ENCODE measurements around the gene ADGB. TPM values are rescaled to one million over a fixed set of nuclear protein-coding genes. Genes with fewer than 3 reads are reported as not detected.

ADGB gene
- total and polyA plus RNA-seq, 2 donors (not counting 1 experiment from before 2014, with no cell fraction given): not detected

GRCh38 chr6:146860583-146860982 lies 261.8 kb downstream of the ADGB start:
- WGBS (ENCODE audit: insufficient coverage): 100% methylated on average over 2 of the region's 2 CpGs
- H3K9ac ChIP-seq (ENCODE audit: low read length): no peak overlapping the region
- no peaks in the 10 kb centered on the region for H3K36me3 ChIP-seq (replicated peaks in 1 of 2; ENCODE audit: control extremely low read depth in 1 of 2, control insufficient read depth in 1 of 2, extremely low read depth in 1 of 2, insufficient read depth in 2 of 2, low read length in 1 of 2)
- Mint-ChIP-seq H3K4me1 (peaks cover 8% of the 10 kb centered on the region), H3K27ac (no peak overlapping the region), H3K9me3 (ENCODE audit: insufficient read depth) (no peaks in the 10 kb centered on the region), H3K27me3 (peaks cover 3% of the 10 kb centered on the region), H3K4me3 (no peak overlapping the region)
- H3K27me3 ChIP-seq (replicated peaks in 1 of 4; ENCODE audit: control extremely low read depth in 1 of 4, control insufficient read depth in 3 of 4, insufficient read depth in 4 of 4, low read length in 3 of 4): peaks cover 0 to 3% (median 0%) of the 10 kb centered on the region in 4 experiments
- H3K4me3 ChIP-seq (ENCODE audit: control extremely low read depth in 1 of 5, extremely low read depth in 1 of 5, insufficient read depth in 1 of 5, low read depth in 2 of 5, low read length in 4 of 5): no peak overlapping the region
- ChIA-PET CTCF (interaction anchor here (1.2 kb wide), 1 partner anchor 9 kb away, joined by 4 read pairs; no protein-coding TSS in a partner anchor), POLR2A (no interaction called here)
- H3K27ac ChIP-seq (ENCODE audit: low read length in 2 of 2): no peak overlapping the region
- no peaks in the 10 kb centered on the region for H4K20me1 ChIP-seq (ENCODE audit: control insufficient read depth, insufficient read depth, low read length, poor library complexity, severe bottlenecking)
- DNase-seq (no peak), ATAC-seq (ENCODE audit: low read depth) (no peak)
- no peak overlapping the region for H2AFZ ChIP-seq (ENCODE audit: insufficient read depth, low read depth, low read length, poor library complexity, severe bottlenecking)
- H3K9me3 ChIP-seq (ENCODE audit: control extremely low read depth in 1 of 3, control insufficient read depth in 2 of 3, insufficient read depth in 1 of 3, low read length in 2 of 3): no peaks in the 10 kb centered on the region
- peaks cover 3 to 4% of the 10 kb centered on the region in 2 donors for H3K4me1 ChIP-seq (ENCODE audit: control insufficient read depth in 2 of 2, insufficient read depth in 2 of 2, low read length in 2 of 2)
- H3K4me2 ChIP-seq (replicated peaks; ENCODE audit: low read depth, low read length, poor library complexity, severe bottlenecking): no peak overlapping the region
- TF ChIP-seq CTCF (IDR thresholded peaks at IDR 0.05) (no peak), EZH2 (IDR thresholded peaks at IDR 0.05; ENCODE audit: borderline replicate concordance, insufficient read depth, low read depth, low read length, poor library complexity, severe bottlenecking) (no peak)
- intact Hi-C loops (cut with micrococcal nuclease): no loop called here
- H3K79me2 ChIP-seq (ENCODE audit: control insufficient read depth, insufficient read depth, low read length): no peaks in the 10 kb centered on the region

- no peak overlapping the region for H3K27ac Mint-ChIP-seq
These were observed 262.3 kb downstream of the ADGB start for GRCh38 chr6:146861029-146861563.

More at GRCh38 chr6:146861029-146861563, 262.3 kb downstream of the ADGB start:
- Histone ChIP-seq H3K4me3 (ENCODE audit: control extremely low read depth in 1 of 5, extremely low read depth in 1 of 5, insufficient read depth in 1 of 5, low read depth in 2 of 5, low read length in 4 of 5) (no peak overlapping the region), H3K36me3 (replicated peaks in 1 of 2; ENCODE audit: control extremely low read depth in 1 of 2, control insufficient read depth in 1 of 2, extremely low read depth in 1 of 2, insufficient read depth in 2 of 2, low read length in 1 of 2) (no peaks in the 10 kb centered on the region), H3K4me1 (ENCODE audit: control insufficient read depth in 2 of 2, insufficient read depth in 2 of 2, low read length in 2 of 2) (peaks cover 3 to 4% of the 10 kb centered on the region in 2 donors), H3K79me2 (ENCODE audit: control insufficient read depth, insufficient read depth, low read length) (no peaks in the 10 kb centered on the region), H4K20me1 (ENCODE audit: control insufficient read depth, insufficient read depth, low read length, poor library complexity, severe bottlenecking) (no peaks in the 10 kb centered on the region), H3K4me2 (replicated peaks; ENCODE audit: low read depth, low read length, poor library complexity, severe bottlenecking) (no peak overlapping the region), H2AFZ (ENCODE audit: insufficient read depth, low read depth, low read length, poor library complexity, severe bottlenecking) (no peak overlapping the region), H3K9me3 (ENCODE audit: control extremely low read depth in 1 of 3, control insufficient read depth in 2 of 3, insufficient read depth in 1 of 3, low read length in 2 of 3) (no peaks in the 10 kb centered on the region), H3K27ac (ENCODE audit: low read length in 2 of 2) (no peak overlapping the region), H3K9ac (ENCODE audit: low read length) (no peak overlapping the region), H3K27me3 (replicated peaks in 1 of 4; ENCODE audit: control extremely low read depth in 1 of 4, control insufficient read depth in 3 of 4, insufficient read depth in 4 of 4, low read length in 3 of 4) (peaks cover 0 to 3% (median 0%) of the 10 kb centered on the region in 4 experiments)
- Mint-ChIP-seq H3K27me3 (peaks cover 3% of the 10 kb centered on the region), H3K4me3 (no peak overlapping the region), H3K4me1 (peaks cover 8% of the 10 kb centered on the region), H3K9me3 (ENCODE audit: insufficient read depth) (no peaks in the 10 kb centered on the region)
- DNase-seq (no peak), ATAC-seq (ENCODE audit: low read depth) (no peak)
- TF ChIP-seq CTCF (IDR thresholded peaks at IDR 0.05) (no peak), EZH2 (IDR thresholded peaks at IDR 0.05; ENCODE audit: borderline replicate concordance, insufficient read depth, low read depth, low read length, poor library complexity, severe bottlenecking) (no peak)
- intact Hi-C loops (cut with micrococcal nuclease): no loop called here
- 86% methylated on average over 1 of the region's 3 CpGs for WGBS (ENCODE audit: insufficient coverage)
- CTCF ChIA-PET: interaction anchor here (1.2 kb wide), 1 partner anchor 9 kb away, joined by 4 read pairs; no protein-coding TSS in a partner anchor
- POLR2A ChIA-PET: no interaction called here

Data from B cell (primary cell).